Spleen (tissue), 7 donors: ENCODE data around the gene ACSM3.

Experiments used
- CTCF ChIP-seq, 11 experiments: fragments of 200-600 bp in 7 of 11; fragments of 450-650 bp in 4 of 11; sonication (generic) in 4 of 11; IDR thresholded peaks in 8 of 11; conservative IDR thresholded peaks in 3 of 11; 1 replicate in 7 of 11; 2 replicates in 4 of 11; pipeline versions ENCODE4 v1.4.0 to v1.8.0; 2016 to 2021; ENCODE audit warnings: antibody characterized with exemption in 11 of 11, inconsistent platforms in 4 of 11, mild to moderate bottlenecking in 1 of 11
- POLR2A ChIP-seq, 3 donors: fragments of 450-650 bp; IDR thresholded peaks; one replicate each; pipeline ENCODE4 v1.5.1; 2017; ENCODE audit warnings: antibody characterized with exemption in 3 of 3, mild to moderate bottlenecking in 1 of 3
- donor health status: DM: no; HTN: no; CAD: no; lungs with moderate emphysema.
- donor health status: DM: no; HTN: no; CAD: no.
- donor health status: DM: no; HTN: no; CAD: no.

DNA sequence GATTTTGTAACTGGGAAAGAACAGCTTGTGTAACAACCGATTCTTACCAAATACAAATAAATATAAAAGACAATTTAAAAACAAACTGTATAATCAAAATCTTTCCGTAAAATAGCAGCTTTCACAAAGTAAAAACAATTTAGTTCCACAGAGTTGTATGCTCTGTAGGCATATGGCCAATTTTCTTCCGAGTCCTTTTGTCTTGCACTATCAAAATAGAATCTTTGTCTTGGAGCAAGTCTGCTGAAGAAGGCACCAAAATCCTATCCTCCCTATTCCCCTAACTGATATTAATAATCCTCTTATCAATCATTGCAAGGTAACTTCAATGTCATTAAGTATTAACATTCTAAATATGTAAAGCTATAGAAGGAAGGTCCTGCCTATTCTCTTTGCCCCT is 29.8 kb upstream of the ACSM3 start:
- no peak for TF ChIP-seq CTCF (IDR thresholded peaks at IDR 0.05 in 8 of 11, conservative IDR thresholded peaks at IDR 0.05 in 3 of 11)
- TF ChIP-seq POLR2A (IDR thresholded peaks at IDR 0.05) = no peak
